SW 1271 (cell line): Measurements from ENCODE around the gene CEBPE.

Source experiments
- DNase-seq, 2 experiments: peaks; one replicate each; lab custom pipeline; 2025; lab: John Stamatoyannopoulos, UW

CEBPE gene

GRCh38 chr14:23076785-23077408 lies 42.2 kb downstream of the CEBPE start:
- no peak for DNase-seq

- no peak for DNase-seq
Observed at GRCh38 chr14:23074906-23075305, 44.1 kb downstream of the CEBPE start.

- no peak for DNase-seq
Observed at GRCh38 chr14:23071921-23072539, 47.0 kb downstream of the CEBPE start.

- DNase-seq: no peak
Observed at GRCh38 chr14:23071244-23071920, 47.7 kb downstream of the CEBPE start.

- DNase-seq: no peak
Observed at GRCh38 chr14:23070262-23071129, 48.6 kb downstream of the CEBPE start.

- no peak for DNase-seq
Observed at GRCh38 chr14:23069413-23069806, 49.6 kb downstream of the CEBPE start.

- no peak for DNase-seq
Observed at GRCh38 chr14:23068789-23069412, 50.2 kb downstream of the CEBPE start.

- no peak for DNase-seq
Observed at GRCh38 chr14:23067847-23068788, 50.9 kb downstream of the CEBPE start.
